Sigmoid colon (tissue), 4 donors: ENCODE data around the gene NTM.

Experiments
- EP300 ChIP-seq, 4 donors: sonication (generic); formaldehyde crosslinking; IDR thresholded peaks; one replicate each; pipeline ENCODE4 v1.6.1; 2017; ENCODE audit warnings: antibody characterized with exemption in 4 of 4
- POLR2A ChIP-seq, 2 donors: fragments of 450-650 bp; IDR thresholded peaks; one replicate each; pipeline ENCODE4 v1.6.1; 2016; ENCODE audit warnings: antibody characterized with exemption in 2 of 2, mild to moderate bottlenecking in 2 of 2, moderate library complexity in 2 of 2
- TF ChIP-seq, protein P1 (sequence below), 4 experiments: fragments of 450-650 bp in 3 of 4; fragments of 200-600 bp in 1 of 4; IDR thresholded peaks; one replicate each; pipeline ENCODE4 v1.5.1; 2016 to 2019; ENCODE audit warnings: antibody characterized with exemption in 4 of 4, mild to moderate bottlenecking in 3 of 4, moderate library complexity in 2 of 4

GRCh38 chr11:132311703-132312102 is 941.3 kb downstream of the NTM start:
- TF ChIP-seq EP300 (IDR thresholded peaks at IDR 0.05) = no peak
- TF ChIP-seq, protein P1, sequence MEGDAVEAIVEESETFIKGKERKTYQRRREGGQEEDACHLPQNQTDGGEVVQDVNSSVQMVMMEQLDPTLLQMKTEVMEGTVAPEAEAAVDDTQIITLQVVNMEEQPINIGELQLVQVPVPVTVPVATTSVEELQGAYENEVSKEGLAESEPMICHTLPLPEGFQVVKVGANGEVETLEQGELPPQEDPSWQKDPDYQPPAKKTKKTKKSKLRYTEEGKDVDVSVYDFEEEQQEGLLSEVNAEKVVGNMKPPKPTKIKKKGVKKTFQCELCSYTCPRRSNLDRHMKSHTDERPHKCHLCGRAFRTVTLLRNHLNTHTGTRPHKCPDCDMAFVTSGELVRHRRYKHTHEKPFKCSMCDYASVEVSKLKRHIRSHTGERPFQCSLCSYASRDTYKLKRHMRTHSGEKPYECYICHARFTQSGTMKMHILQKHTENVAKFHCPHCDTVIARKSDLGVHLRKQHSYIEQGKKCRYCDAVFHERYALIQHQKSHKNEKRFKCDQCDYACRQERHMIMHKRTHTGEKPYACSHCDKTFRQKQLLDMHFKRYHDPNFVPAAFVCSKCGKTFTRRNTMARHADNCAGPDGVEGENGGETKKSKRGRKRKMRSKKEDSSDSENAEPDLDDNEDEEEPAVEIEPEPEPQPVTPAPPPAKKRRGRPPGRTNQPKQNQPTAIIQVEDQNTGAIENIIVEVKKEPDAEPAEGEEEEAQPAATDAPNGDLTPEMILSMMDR (IDR thresholded peaks at IDR 0.05) = no peak
- TF ChIP-seq POLR2A (IDR thresholded peaks at IDR 0.05) = no peak
